ENCODE results near the gene ZNF772.

Gene ZNF772

DNA sequence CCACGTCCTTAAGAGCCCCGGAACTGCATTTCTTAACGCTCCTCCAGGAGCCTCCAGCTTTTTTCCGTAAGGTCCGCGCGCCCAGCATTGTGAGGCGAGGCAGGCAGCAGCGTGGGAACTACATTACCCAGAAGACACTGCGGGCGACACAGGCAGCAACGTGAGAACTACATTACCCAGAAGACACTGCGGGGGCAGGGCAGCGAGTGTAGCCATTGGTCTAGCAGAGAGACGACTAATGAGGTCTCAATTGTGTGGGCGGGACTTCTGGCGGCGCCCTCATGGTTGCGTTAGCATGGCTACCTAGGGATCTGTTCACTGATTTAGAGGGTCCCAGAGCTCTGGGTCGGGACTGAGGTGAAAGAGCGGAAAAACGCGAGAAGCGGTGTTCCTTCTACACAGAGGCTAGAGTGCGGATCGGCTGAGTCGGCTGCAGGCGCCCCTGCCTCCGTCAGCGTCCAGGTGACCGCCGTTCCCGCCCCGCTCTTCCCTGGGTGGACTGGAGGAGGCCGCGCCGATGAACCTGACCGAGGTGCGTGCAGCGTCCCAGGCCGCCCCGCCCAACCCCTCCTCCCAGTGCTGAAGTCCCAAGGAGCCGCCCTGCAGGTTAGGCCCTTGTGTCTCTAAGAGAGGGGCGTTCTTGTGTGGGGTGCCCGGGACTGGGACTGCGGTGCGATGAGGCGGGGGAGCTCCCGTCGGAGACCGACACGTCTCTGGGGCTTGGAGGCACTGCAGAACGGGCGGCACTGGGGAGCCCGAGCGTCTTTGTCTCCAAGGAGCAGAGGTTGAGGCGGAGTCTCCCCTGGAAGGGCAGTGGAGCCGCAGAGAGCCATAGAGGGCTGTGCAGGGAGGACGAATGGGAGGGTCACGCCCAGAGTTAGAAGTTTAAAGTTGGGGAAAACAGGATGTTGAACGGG is 42.0 kb downstream of the ZNF772 start, which contains the start of gene ZNF749:
Gene ZNF749, plus strand, starts transcription at position 264 of the 917 bp plus-strand sequence. Its CDS starts 254 bp downstream, at position 518.
- peak; percentile 99 for DNase-seq (ENCODE audit: low spot score)

DNA sequence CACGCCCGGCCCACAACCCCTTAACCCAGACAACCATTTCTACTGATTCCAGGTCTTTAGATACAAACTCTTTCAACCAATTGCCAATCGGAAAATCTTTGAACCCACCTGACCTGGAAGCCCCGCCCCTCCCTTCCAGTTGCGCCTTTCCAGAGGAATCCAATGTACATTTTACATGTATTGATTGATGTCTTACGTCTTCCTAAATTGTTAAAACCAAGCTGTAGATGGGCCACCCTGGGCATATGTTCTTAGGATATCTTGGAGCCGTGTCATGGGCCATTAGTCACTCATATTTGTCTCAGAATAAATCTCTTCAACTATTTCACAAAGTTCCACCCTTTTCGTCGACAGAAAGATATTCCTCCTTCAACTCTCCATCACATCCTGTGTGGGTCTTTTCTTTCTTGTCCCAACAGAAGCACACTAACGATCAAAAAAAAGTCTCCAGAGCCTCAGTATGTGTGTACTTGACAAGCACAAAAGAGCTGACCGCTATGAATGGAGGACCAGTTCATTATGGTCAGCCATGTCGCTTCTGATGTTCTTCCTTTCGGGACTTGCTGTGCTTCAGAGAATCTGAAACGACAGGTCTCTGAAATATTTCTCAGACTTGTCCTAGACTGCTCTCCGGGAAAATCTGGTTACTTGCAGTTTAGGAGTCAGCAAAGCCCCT is 42.8 kb downstream of the ZNF772 start:
- DNase-seq (ENCODE audit: low spot score), result no peak

DNA sequence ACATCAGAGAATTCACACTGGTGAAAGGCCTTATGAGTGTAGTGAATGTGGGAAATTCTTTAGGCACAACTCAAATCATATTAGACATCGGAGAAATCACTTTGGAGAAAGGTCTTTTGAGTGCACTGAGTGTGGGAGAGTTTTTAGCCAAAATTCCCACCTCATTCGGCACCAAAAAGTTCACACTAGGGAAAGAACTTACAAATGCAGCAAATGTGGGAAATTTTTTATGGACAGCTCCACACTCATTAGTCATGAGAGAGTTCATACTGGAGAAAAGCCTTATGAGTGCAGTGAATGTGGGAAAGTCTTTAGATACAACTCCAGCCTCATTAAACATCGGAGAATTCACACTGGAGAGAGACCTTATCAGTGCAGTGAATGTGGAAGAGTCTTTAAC is 56.3 kb downstream of the ZNF772 start:
- no peak for DNase-seq (ENCODE audit: low spot score)

DNA sequence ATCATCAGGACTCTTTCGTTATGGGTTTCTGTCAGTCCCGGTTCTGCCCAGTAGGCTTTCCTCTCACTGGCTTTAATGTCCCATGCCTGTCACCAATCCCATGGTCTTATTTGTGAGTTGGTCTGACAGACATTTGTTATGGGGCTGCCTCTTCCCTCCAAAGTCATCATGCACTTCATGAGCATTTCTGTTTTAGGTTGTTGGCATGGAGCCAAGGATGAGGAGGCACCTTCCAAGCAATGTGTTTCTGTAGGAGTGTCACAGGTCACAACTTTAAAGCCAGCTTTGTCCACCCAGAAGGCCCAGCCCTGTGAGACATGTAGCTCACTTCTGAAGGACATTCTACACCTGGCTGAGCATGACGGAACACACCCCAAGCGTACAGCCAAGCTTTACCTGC is 57.9 kb downstream of the ZNF772 start:
- no peak for DNase-seq (ENCODE audit: low spot score)

Measured in Ammon's horn (tissue), 1 donor.